ENCODE data around the gene CCDC6. TPM values are rescaled to one million over a fixed set of nuclear protein-coding genes. Genes with fewer than 3 reads are reported as not detected.

Gene CCDC6
- total RNA-seq, 2 donors from 2014 or later: 77.7 to 107 TPM

GRCh38 chr10:59854571-59854970 lies 51.8 kb downstream of the CCDC6 start:
- peaks cover 6 to 29% of the 10 kb centered on the region in 2 donors for H3K36me3 Mint-ChIP-seq (ENCODE audit: insufficient read depth in 2 of 2)
- ATAC-seq (replicated peaks in 1 of 2) (no peak), DNase-seq (no peak)
- H3K4me3 Mint-ChIP-seq: no peak overlapping the region
- peak overlapping the region; percentile 25 for H3K27ac Mint-ChIP-seq
- peaks cover 1 to 2% of the 10 kb centered on the region in 2 donors for H3K9me3 Mint-ChIP-seq
- no peaks in the 10 kb centered on the region for H3K27me3 Mint-ChIP-seq (ENCODE audit: low read depth)
- H3K4me1 Mint-ChIP-seq (ENCODE audit: low read depth): peaks cover 29% of the 10 kb centered on the region

DNA sequence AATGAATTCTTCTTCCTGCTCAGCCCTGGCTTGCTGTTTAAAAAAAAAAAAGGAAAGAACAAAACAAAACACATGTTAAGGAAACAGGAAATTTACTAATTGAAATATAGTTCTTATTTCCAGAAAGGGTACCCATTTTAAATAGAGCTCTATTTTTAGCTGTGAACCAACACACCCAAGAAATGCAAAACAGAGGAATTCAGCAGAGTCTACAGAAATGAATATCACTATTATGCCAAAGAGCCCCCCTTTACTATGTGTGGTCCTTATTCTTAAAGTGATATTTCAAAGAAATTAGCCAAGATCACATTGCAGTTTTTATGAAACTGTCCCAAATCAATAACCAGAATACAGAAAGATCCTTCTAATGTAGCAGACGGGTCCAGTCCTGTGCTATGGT lies 53.7 kb downstream of the CCDC6 start:
- Mint-ChIP-seq H3K36me3 (ENCODE audit: insufficient read depth in 2 of 2) (peaks cover 4 to 37% of the 10 kb centered on the region in 2 donors), H3K27me3 (ENCODE audit: low read depth) (no peaks in the 10 kb centered on the region), H3K4me1 (ENCODE audit: low read depth) (peaks cover 25% of the 10 kb centered on the region), H3K9me3 (no peaks in the 10 kb centered on the region), H3K27ac (peak overlapping the region; percentile 65), H3K4me3 (no peak overlapping the region)
- ATAC-seq (replicated peaks in 1 of 2) (no peak), DNase-seq (no peak)

DNA sequence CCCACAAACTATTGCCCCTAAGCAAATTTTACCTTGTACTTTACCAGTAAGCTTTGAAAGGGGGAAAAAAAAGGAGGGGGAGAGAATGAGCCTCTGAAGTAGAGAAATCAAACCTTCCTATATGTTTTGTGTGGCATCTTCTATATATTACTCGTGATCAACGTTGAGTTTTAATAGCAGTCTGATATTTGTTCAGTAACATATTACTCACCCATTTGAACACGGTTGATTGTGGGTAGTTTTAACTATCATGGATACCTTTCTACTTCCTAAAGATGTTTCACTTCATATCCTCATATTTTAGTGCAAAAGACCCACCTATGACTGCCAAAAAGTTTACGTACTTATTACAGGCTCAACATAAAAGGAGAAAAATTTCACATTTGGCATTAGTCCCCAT lies 54.5 kb downstream of the CCDC6 start:
- H3K27me3 Mint-ChIP-seq (ENCODE audit: low read depth): no peaks in the 10 kb centered on the region
- H3K4me3 Mint-ChIP-seq: no peak overlapping the region
- ATAC-seq (replicated peaks in 1 of 2) (no peak), DNase-seq (no peak)
- no peak overlapping the region for H3K27ac Mint-ChIP-seq
- peaks cover 4 to 40% of the 10 kb centered on the region in 2 donors for H3K36me3 Mint-ChIP-seq (ENCODE audit: insufficient read depth in 2 of 2)
- H3K9me3 Mint-ChIP-seq: no peaks in the 10 kb centered on the region
- H3K4me1 Mint-ChIP-seq (ENCODE audit: low read depth): peaks cover 25% of the 10 kb centered on the region

DNA sequence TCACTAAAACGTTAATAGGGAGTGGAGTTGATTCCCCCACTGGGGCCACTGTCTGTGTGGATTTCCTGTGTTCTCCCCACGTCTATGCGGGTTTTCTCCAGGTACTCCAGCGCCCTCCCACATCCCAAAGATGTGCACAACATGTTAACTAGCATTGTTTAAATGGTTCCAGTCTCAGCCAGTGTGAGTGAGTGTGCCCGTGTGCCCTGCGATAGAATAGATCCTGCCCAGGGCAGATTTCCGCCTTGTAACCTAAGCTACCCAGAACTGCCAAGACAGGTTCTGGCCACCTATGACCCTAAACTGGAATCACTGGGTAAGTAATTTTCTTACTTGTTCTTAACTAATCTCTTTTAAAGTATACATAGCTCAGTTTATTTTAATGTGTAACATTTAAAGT lies 58.5 kb downstream of the CCDC6 start:
- ATAC-seq (replicated peaks in 1 of 2): no peak
- H3K4me1 Mint-ChIP-seq (ENCODE audit: low read depth): no peaks in the 10 kb centered on the region
- no peaks in the 10 kb centered on the region for H3K27me3 Mint-ChIP-seq (ENCODE audit: low read depth)
- no peaks in the 10 kb centered on the region for H3K9me3 Mint-ChIP-seq
- H3K27ac Mint-ChIP-seq: no peak overlapping the region
- no peak for DNase-seq
- H3K36me3 Mint-ChIP-seq (ENCODE audit: insufficient read depth in 2 of 2): peaks cover 7 to 45% of the 10 kb centered on the region in 2 donors
- no peak overlapping the region for H3K4me3 Mint-ChIP-seq

GRCh38 chr10:59847326-59847725 lies 59.0 kb downstream of the CCDC6 start:
- Mint-ChIP-seq H3K4me1 (ENCODE audit: low read depth) (no peaks in the 10 kb centered on the region), H3K27me3 (ENCODE audit: low read depth) (no peaks in the 10 kb centered on the region), H3K9me3 (no peaks in the 10 kb centered on the region), H3K4me3 (no peak overlapping the region), H3K27ac (no peak overlapping the region), H3K36me3 (ENCODE audit: insufficient read depth in 2 of 2) (peaks cover 9 to 43% of the 10 kb centered on the region in 2 donors)
- no peak for ATAC-seq (replicated peaks in 1 of 2)
- no peak for DNase-seq

- DNase-seq: no peak
- Mint-ChIP-seq H3K36me3 (ENCODE audit: insufficient read depth in 2 of 2) (peaks cover 7 to 45% of the 10 kb centered on the region in 2 donors), H3K4me1 (ENCODE audit: low read depth) (no peaks in the 10 kb centered on the region), H3K4me3 (no peak overlapping the region), H3K27me3 (ENCODE audit: low read depth) (no peaks in the 10 kb centered on the region), H3K27ac (no peak overlapping the region), H3K9me3 (no peaks in the 10 kb centered on the region)
- no peak for ATAC-seq (replicated peaks in 1 of 2)
These were observed 61.9 kb downstream of the CCDC6 start for GRCh38 chr10:59844436-59844835.

- Mint-ChIP-seq H3K4me3 (no peak overlapping the region), H3K36me3 (ENCODE audit: insufficient read depth in 2 of 2) (peaks cover 9 to 39% of the 10 kb centered on the region in 2 donors)
These were observed 62.6 kb downstream of the CCDC6 start for GRCh38 chr10:59843748-59844147.

GRCh38 chr10:59839576-59839975 lies 66.8 kb downstream of the CCDC6 start:
- Mint-ChIP-seq H3K4me1 (ENCODE audit: low read depth) (peaks cover 23% of the 10 kb centered on the region), H3K27ac (no peak overlapping the region), H3K36me3 (ENCODE audit: insufficient read depth in 2 of 2) (peaks cover 12 to 27% of the 10 kb centered on the region in 2 donors), H3K4me3 (no peak overlapping the region), H3K9me3 (no peaks in the 10 kb centered on the region), H3K27me3 (ENCODE audit: low read depth) (no peaks in the 10 kb centered on the region)
- ATAC-seq (replicated peaks in 1 of 2) (no peak), DNase-seq (no peak)

More at GRCh38 chr10:59843748-59844147, 62.6 kb downstream of the CCDC6 start:
- Mint-ChIP-seq H3K27ac (no peak overlapping the region), H3K4me1 (ENCODE audit: low read depth) (peaks cover 3% of the 10 kb centered on the region), H3K27me3 (ENCODE audit: low read depth) (no peaks in the 10 kb centered on the region), H3K9me3 (no peaks in the 10 kb centered on the region)
- DNase-seq (no peak), ATAC-seq (replicated peaks in 1 of 2) (no peak)

- no peaks in the 10 kb centered on the region for H3K9me3 Mint-ChIP-seq
- peaks cover 11 to 19% of the 10 kb centered on the region in 2 donors for H3K36me3 Mint-ChIP-seq (ENCODE audit: insufficient read depth in 2 of 2)
- ATAC-seq (replicated peaks in 1 of 2): no peak
- no peak overlapping the region for H3K27ac Mint-ChIP-seq
- H3K4me1 Mint-ChIP-seq (ENCODE audit: low read depth): peaks cover 29% of the 10 kb centered on the region
- DNase-seq: no peak
- no peak overlapping the region for H3K4me3 Mint-ChIP-seq
- no peaks in the 10 kb centered on the region for H3K27me3 Mint-ChIP-seq (ENCODE audit: low read depth)
These were observed 68.1 kb downstream of the CCDC6 start for GRCh38 chr10:59838085-59838789.

DNA sequence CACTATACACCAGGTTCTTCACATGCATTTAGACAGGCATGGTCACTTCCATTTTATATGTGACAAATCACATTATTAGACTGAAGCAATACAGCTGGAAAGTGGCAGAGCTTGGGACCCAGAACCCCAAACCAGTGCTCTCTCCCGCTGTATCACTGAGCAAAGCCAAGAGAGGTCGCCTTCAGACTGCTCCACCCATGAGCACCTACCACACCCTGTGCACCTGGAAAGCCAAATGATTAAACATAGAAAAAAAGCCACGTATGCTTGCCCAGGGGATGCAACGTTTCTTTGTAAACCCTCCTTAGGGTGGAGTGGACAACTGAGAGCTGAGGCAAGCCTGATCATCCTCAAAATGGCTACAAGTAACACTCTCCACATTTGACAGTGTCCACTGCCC lies 72.5 kb downstream of the CCDC6 start:
- no peak overlapping the region for H3K4me3 Mint-ChIP-seq
- DNase-seq: no peak
- no peaks in the 10 kb centered on the region for H3K9me3 Mint-ChIP-seq
- peaks cover 47% of the 10 kb centered on the region for H3K4me1 Mint-ChIP-seq (ENCODE audit: low read depth)
- no peaks in the 10 kb centered on the region for H3K27me3 Mint-ChIP-seq (ENCODE audit: low read depth)
- H3K36me3 Mint-ChIP-seq (ENCODE audit: insufficient read depth in 2 of 2): peaks cover 11 to 17% of the 10 kb centered on the region in 2 donors
- no peak for ATAC-seq (replicated peaks in 1 of 2)
- H3K27ac Mint-ChIP-seq: no peak overlapping the region

DNA sequence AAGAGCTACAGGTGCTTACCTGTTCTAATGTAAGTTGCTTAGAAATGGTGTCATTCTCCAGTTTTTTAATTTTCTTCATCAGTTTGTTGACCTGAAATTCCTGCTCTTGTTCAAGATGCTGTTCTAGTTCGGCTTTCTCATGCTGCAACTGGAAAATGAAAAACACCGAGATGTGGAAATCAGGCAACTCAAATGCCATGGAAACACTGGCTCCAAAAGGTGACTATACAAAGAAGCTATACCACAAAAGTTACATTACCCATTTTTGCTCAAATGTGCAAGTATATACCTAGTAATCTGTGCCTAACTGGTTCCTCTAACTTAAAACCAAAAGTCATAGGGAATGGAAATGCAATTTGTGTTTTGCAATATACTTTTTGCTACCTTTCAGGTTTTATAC lies 73.8 kb downstream of the CCDC6 start:
- H3K9me3 Mint-ChIP-seq: no peaks in the 10 kb centered on the region
- H3K27ac Mint-ChIP-seq: peak overlapping the region; percentile 63
- DNase-seq: no peak
- no peak overlapping the region for H3K4me3 Mint-ChIP-seq
- ATAC-seq (replicated peaks in 1 of 2): no peak
- H3K36me3 Mint-ChIP-seq (ENCODE audit: insufficient read depth in 2 of 2): peaks cover 14% of the 10 kb centered on the region in 2 donors
- no peaks in the 10 kb centered on the region for H3K27me3 Mint-ChIP-seq (ENCODE audit: low read depth)
- H3K4me1 Mint-ChIP-seq (ENCODE audit: low read depth): peaks cover 42% of the 10 kb centered on the region

DNA sequence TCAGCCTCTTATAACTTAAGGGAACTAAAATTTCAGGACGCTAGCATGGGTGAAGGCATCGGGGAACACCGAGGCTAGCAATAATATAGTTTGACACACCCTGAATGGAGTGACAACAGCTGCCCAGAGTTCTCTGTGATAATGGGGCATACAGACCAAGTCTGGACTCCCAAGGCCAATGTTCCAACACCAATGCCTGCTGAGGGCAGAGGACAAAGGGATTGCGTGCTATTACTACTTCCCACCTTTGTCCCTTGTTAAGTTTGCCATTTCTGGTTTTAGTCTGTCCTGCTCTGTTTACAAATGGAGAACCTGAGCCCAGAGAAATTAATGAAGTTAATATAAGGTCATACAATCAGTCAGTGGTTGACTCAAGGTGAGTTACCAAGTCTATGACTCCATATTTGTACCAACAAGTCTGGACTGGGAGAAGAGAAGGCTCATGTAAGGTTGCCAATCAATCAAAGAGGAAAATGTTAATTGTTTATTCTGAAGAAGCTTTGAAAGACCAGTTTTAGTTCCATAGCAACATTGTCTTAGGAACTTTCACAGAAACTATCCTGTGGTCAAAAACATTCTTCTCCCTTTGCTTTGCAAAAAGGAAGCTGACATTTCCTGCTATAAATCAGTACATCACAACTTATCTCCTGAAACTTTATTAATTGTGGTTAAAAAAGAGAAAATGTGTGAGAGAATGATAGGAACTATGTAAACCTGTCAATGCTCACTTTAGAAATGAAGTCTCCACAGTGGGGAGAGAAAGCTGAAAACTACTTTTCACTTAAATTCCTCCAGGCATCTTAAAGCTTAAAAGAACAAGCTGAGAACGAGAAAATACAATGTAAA lies 74.5 kb downstream of the CCDC6 start:
- Mint-ChIP-seq H3K4me3 (no peak overlapping the region), H3K27ac (peak overlapping the region; percentile 63), H3K9me3 (no peaks in the 10 kb centered on the region), H3K36me3 (ENCODE audit: insufficient read depth in 2 of 2) (peaks cover 14 to 19% of the 10 kb centered on the region in 2 donors), H3K4me1 (ENCODE audit: low read depth) (peaks cover 43% of the 10 kb centered on the region), H3K27me3 (ENCODE audit: low read depth) (no peaks in the 10 kb centered on the region)
- ATAC-seq (replicated peaks in 1 of 2) (no peak), DNase-seq (no peak)

GRCh38 chr10:59830601-59831259 lies 75.6 kb downstream of the CCDC6 start:
- Mint-ChIP-seq H3K9me3 (no peaks in the 10 kb centered on the region), H3K4me1 (ENCODE audit: low read depth) (peaks cover 52% of the 10 kb centered on the region)

More at GRCh38 chr10:59830601-59831259, 75.6 kb downstream of the CCDC6 start:
- Mint-ChIP-seq H3K4me3 (no peak overlapping the region), H3K27me3 (ENCODE audit: low read depth) (no peaks in the 10 kb centered on the region), H3K27ac (peak overlapping the region; percentile 27), H3K36me3 (ENCODE audit: insufficient read depth in 2 of 2) (peaks cover 18 to 28% of the 10 kb centered on the region in 2 donors)
- DNase-seq: peak in 1 of 2 donors; percentile 19
- no peak for ATAC-seq (replicated peaks in 1 of 2)
